ENCODE measurements around the gene APBA2.

APBA2 gene

GRCh38 chr15:29129221-29129620 lies 243.4 kb downstream of the APBA2 start:
- no peak for TF ChIP-seq CTCF (IDR thresholded peaks at IDR 0.05; ENCODE audit: low read depth, low read length)

GRCh38 chr15:29129926-29130325 lies 244.2 kb downstream of the APBA2 start:
- DNase-seq (ENCODE audit: extremely low read depth, low read depth) = no peak
- TF ChIP-seq CTCF (IDR thresholded peaks at IDR 0.05; ENCODE audit: low read depth, low read length) = no peak

More at GRCh38 chr15:29129221-29129620, 243.4 kb downstream of the APBA2 start:
- no peak for DNase-seq (ENCODE audit: extremely low read depth, low read depth)

GRCh38 chr15:29130476-29130875 lies 244.7 kb downstream of the APBA2 start:
- DNase-seq (ENCODE audit: extremely low read depth, low read depth) = no peak
- TF ChIP-seq CTCF (IDR thresholded peaks at IDR 0.05; ENCODE audit: low read depth, low read length) = no peak

- no peak for TF ChIP-seq CTCF (IDR thresholded peaks at IDR 0.05; ENCODE audit: low read depth, low read length)
- no peak for DNase-seq (ENCODE audit: extremely low read depth, low read depth)
Measured at GRCh38 chr15:29130951-29131839, 245.4 kb downstream of the APBA2 start.

GRCh38 chr15:29131840-29132420 lies 246.2 kb downstream of the APBA2 start:
- DNase-seq (ENCODE audit: extremely low read depth, low read depth) = no peak
- no peak for TF ChIP-seq CTCF (IDR thresholded peaks at IDR 0.05; ENCODE audit: low read depth, low read length)

GRCh38 chr15:29132735-29133181 lies 247.0 kb downstream of the APBA2 start:
- TF ChIP-seq CTCF (IDR thresholded peaks at IDR 0.05; ENCODE audit: low read depth, low read length) = no peak
- no peak for DNase-seq (ENCODE audit: extremely low read depth, low read depth)

- DNase-seq (ENCODE audit: extremely low read depth, low read depth) = no peak
- no peak for TF ChIP-seq CTCF (IDR thresholded peaks at IDR 0.05; ENCODE audit: low read depth, low read length)
Measured at GRCh38 chr15:29133321-29133720, 247.5 kb downstream of the APBA2 start.

Measured in AG09319 (cell line).